Measurements from ENCODE around the gene RAB11FIP4. TPM values are rescaled to one million over a fixed set of nuclear protein-coding genes. Genes with fewer than 3 reads are reported as not detected.
A peak's percentile ranks its signal among the peaks of the same experiment; 100 is the strongest.

RAB11FIP4 gene
- total and polyA plus RNA-seq, 2 of the 8 experiments (the other 6 are each of a cell fraction or from before 2014, with no cell fraction given) = 21.7 to 53.2 TPM

- ChIA-PET POLR2A (ENCODE audit: partially characterized antibody) (no interaction called here), CTCF (ENCODE audit: partially characterized antibody) (interaction anchor here (0.7 to 1.4 kb wide), 5 partner anchors 10 to 63 kb away, joined by 3 to 6 read pairs (median 4); no protein-coding TSS in a partner anchor)
- H3K56ac ChIP-seq (replicated peaks; ENCODE audit: insufficient read length, low read depth, low read length) = no peak overlapping the region
- H4K5ac ChIP-seq (ENCODE audit: insufficient read length, low read depth, low read length) = no peak overlapping the region
- H3K4me2 ChIP-seq (ENCODE audit: insufficient read depth in 1 of 2, low read depth in 2 of 2, low read length in 2 of 2) = no peak overlapping the region
- no peaks in the 10 kb centered on the region for H3K9me3 ChIP-seq (ENCODE audit: insufficient read depth in 2 of 2, low read depth in 1 of 2, low read length in 1 of 2)
- FAIRE-seq (no peak), DNase-seq (ENCODE audit: low read depth in 1 of 2, low spot score in 2 of 2) (no peak)
- H2AK5ac ChIP-seq (ENCODE audit: low read depth, low read length) = no peak overlapping the region
- H4K91ac ChIP-seq (replicated peaks; ENCODE audit: insufficient read length, low read length) = no peak overlapping the region
- H3K4me1 ChIP-seq (replicated peaks in 1 of 4; ENCODE audit: control insufficient read depth in 3 of 4, insufficient read depth in 4 of 4, low read length in 3 of 4) = peaks cover 0 to 6% (median 0%) of the 10 kb centered on the region in 4 experiments; a peak in 2 of 7 replicates
- no peak overlapping the region for H2AFZ ChIP-seq (ENCODE audit: low read length)
- TF ChIP-seq HDAC6 (IDR thresholded peaks at IDR 0.05; ENCODE audit: low read depth, low read length) = no peak
- no peak overlapping the region; the same call in 1 of the 2 replicates for H4K8ac ChIP-seq (ENCODE audit: extremely low read depth, insufficient read depth, low read length)
- H3K79me2 ChIP-seq (ENCODE audit: control insufficient read depth in 1 of 2, insufficient read depth in 2 of 2, low read length in 2 of 2) = no peaks in the 10 kb centered on the region
- H3K18ac ChIP-seq (ENCODE audit: extremely low read depth, low read length) = no peak overlapping the region
- WGBS, 2 experiments (ENCODE audit: extremely low coverage in 1 of 2, insufficient coverage in 1 of 2, insufficient read length in 1 of 2, insufficient replicate concordance in 2 of 2, low coverage in 1 of 2, low lambda C conversion rate in 2 of 2, missing lambda C conversion rate in 1 of 2) = 89% methylated on average over 8 of the region's 8 CpGs; no CpG with 5 or more reads in 1 of the 2 experiments
- H2BK120ac ChIP-seq (replicated peaks; ENCODE audit: low read depth, low read length) = no peak overlapping the region
- 0 out of 2 replicates have a peak overlapping the region, but pooled peaks have one; percentile 61 for H2BK20ac ChIP-seq (ENCODE audit: low read length)
- no peaks in the 10 kb centered on the region for H4K20me1 ChIP-seq (replicated peaks in 1 of 2; ENCODE audit: control insufficient read depth in 1 of 2, insufficient read depth in 2 of 2, low read length in 2 of 2)
- H3K27ac ChIP-seq (ENCODE audit: low read depth, low read length) = no peak overlapping the region
- no peak overlapping the region for H3K4me3 ChIP-seq (ENCODE audit: extremely low read depth in 1 of 4, insufficient read depth in 2 of 4, low read depth in 3 of 4, low read length in 4 of 4)
- no peaks in the 10 kb centered on the region for H3K36me3 ChIP-seq (ENCODE audit: control insufficient read depth in 2 of 4, insufficient read depth in 4 of 4, low read length in 3 of 4)
- H3K27me3 ChIP-seq (replicated peaks in 1 of 4; ENCODE audit: control insufficient read depth in 3 of 4, extremely low read depth in 1 of 4, insufficient read depth in 3 of 4, low read length in 3 of 4) = no peaks in the 10 kb centered on the region
- H2BK5ac ChIP-seq (ENCODE audit: low read depth, low read length) = no peak overlapping the region
- no peak overlapping the region for H3K9ac ChIP-seq (replicated peaks in 1 of 4; ENCODE audit: extremely low read depth in 1 of 4, low read depth in 3 of 4, low read length in 3 of 4)
- H3K79me1 ChIP-seq (ENCODE audit: low read depth, low read length) = no peaks in the 10 kb centered on the region
- H3K23me2 ChIP-seq (ENCODE audit: low read depth, low read length) = no peaks in the 10 kb centered on the region
- no peak overlapping the region for H3K4ac ChIP-seq (replicated peaks; ENCODE audit: insufficient read length, low read depth, low read length)
- peak overlapping the region; percentile 60; the same call in 1 of the 2 replicates for H2BK12ac ChIP-seq (ENCODE audit: low read depth, low read length)
- H3K23ac ChIP-seq (ENCODE audit: insufficient read length) = no peak overlapping the region
- no peak overlapping the region for H2BK15ac ChIP-seq (ENCODE audit: low read length)
- H3K14ac ChIP-seq (ENCODE audit: insufficient read length) = no peak overlapping the region
These were observed 69.8 kb downstream of the RAB11FIP4 start for GRCh38 chr17:31461227-31461810.
